ENCODE measurements around the gene MEG3. TPM values are rescaled to one million over a fixed set of nuclear protein-coding genes. Genes with fewer than 3 reads are reported as not detected.

Gene MEG3
- total and polyA plus RNA-seq, 2 donors (not counting 3 experiments of a cell fraction or from before 2014, with no cell fraction given) = 378 to 508 TPM

DNA sequence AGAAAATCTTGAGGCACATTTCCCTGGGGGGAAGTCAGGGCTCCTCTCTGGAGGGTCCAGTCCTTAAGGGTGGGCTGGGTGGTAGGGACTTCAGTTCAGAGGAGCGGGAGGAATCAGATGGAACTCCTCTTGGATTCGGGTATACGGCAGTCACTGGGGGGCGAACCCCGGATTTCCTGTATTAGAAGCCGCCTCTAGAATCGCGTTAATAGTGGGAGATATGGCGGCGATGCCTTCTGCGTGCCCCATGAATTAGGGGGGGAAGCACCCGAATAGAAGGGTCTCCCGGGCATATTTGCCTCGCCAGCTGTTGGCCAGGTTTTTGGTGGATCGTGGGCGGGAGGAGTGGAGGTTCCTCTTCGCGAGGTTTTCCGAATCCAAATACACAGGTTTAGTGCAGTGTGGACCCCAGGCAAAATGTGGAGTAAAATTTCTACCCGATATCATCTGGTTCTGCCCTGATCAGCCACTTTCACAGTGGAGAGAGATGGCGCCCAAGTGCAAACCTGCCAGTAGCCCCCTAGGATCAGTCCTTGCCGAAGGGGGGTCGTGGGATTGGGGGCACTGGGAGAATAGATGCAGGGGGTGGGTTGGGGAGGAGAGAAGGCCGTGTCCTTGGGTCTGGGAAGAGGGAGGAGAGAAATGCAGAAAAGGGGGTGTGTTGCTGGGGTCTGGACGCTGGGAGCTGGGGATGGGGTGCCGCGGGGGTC lies 628 bp downstream of the MEG3 start:
- Histone ChIP-seq H3K27ac (ENCODE audit: insufficient read depth, low read depth, low read length) (peak overlapping the region; percentile 50), H3K9ac (replicated peaks; ENCODE audit: extremely low read depth, insufficient read depth, low read length) (peak overlapping the region; percentile 80), H3K79me2 (ENCODE audit: control insufficient read depth, insufficient read depth, low read length) (peaks cover 28% of the 10 kb centered on the region), H3K36me3 (ENCODE audit: control insufficient read depth in 2 of 2, extremely low read depth in 1 of 2, insufficient read depth in 2 of 2, low read length in 2 of 2) (peaks cover 3 to 16% of the 10 kb centered on the region in 2 experiments), H3K9me3 (replicated peaks; ENCODE audit: control insufficient read depth, insufficient read depth, low read length) (no peaks in the 10 kb centered on the region), H3K4me3 (replicated peaks in 1 of 3; ENCODE audit: insufficient read depth in 1 of 3, low read depth in 1 of 3, low read length in 3 of 3) (peak overlapping the region; percentile 67 to 80 (median 78)), H3K9me1 (replicated peaks; ENCODE audit: control insufficient read depth, extremely low read depth, insufficient read depth, low read length) (no peaks in the 10 kb centered on the region), H3K4me2 (ENCODE audit: insufficient read depth, low read length) (peak overlapping the region; percentile 65), H2AFZ (ENCODE audit: low read depth, low read length) (no peak overlapping the region), H3K4me1 (ENCODE audit: control insufficient read depth, extremely low read depth, insufficient read depth, low read length) (no peaks in the 10 kb centered on the region), H3K27me3 (ENCODE audit: control insufficient read depth in 2 of 2, insufficient read depth in 2 of 2, low read length in 2 of 2) (peaks cover 0 to 4% of the 10 kb centered on the region in 2 experiments), H4K20me1 (replicated peaks; ENCODE audit: control insufficient read depth, extremely low read depth, insufficient read depth, low read length) (no peaks in the 10 kb centered on the region)
- intact Hi-C loops (cut with micrococcal nuclease) = no loop called here
- ChIA-PET POLR2A (interaction anchor here (0.9 to 1.6 kb wide), 4 partner anchors 133 to 181 kb away, joined by 3 to 6 read pairs (median 4); no protein-coding TSS in a partner anchor), CTCF (interaction anchor here (1.0 to 2.1 kb wide), 3 partner anchors 117 to 441 kb away, joined by 3 to 7 read pairs (median 3); no protein-coding TSS in a partner anchor)
- no peak for FAIRE-seq
- DNase-seq (ENCODE audit: low read depth, low spot score) = peak; percentile 30
- BruUV-seq (replicated peaks) = no TSS peak
- TF ChIP-seq POLR2AphosphoS5 (IDR thresholded peaks at IDR 0.05; ENCODE audit: insufficient read depth, low read depth, low read length) (no peak), POLR2A (IDR thresholded peaks at IDR 0.05; ENCODE audit: low read depth, low read length) (no peak), JUN (IDR thresholded peaks at IDR 0.05; ENCODE audit: borderline replicate concordance, insufficient read depth, insufficient read length, low read depth) (no peak), EZH2 (IDR thresholded peaks at IDR 0.05; ENCODE audit: borderline replicate concordance, low read depth, low read length, severe bottlenecking) (no peak), FOS (IDR thresholded peaks at IDR 0.05; ENCODE audit: borderline replicate concordance, insufficient read depth, low read length) (no peak), GATA2 (IDR thresholded peaks at IDR 0.05; ENCODE audit: insufficient read depth, insufficient read length, low read depth, low read length) (no peak), CTCF (IDR thresholded peaks at IDR 0.05; ENCODE audit: extremely low read depth in 1 of 2, insufficient read depth in 1 of 2, low read depth in 1 of 2, low read length in 2 of 2) (no peak), MYC (IDR thresholded peaks at IDR 0.05; ENCODE audit: low read depth, low read length) (no peak)
- TF ChIP-seq, protein P1, sequence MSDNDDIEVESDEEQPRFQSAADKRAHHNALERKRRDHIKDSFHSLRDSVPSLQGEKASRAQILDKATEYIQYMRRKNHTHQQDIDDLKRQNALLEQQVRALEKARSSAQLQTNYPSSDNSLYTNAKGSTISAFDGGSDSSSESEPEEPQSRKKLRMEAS (IDR thresholded peaks at IDR 0.05; ENCODE audit: insufficient read depth, insufficient read length) = no peak
- dilution Hi-C loops (cut with MboI; ENCODE audit: extremely low pct_ligation_motif_present, low sequenced_read_pairs) = no loop called here
